AML-193 (cell line): ENCODE data around the gene DNAH1.

Experiments
- DNase-seq, 2 experiments: peaks; one replicate each; lab custom pipeline; 2025; lab: John Stamatoyannopoulos, UW

DNAH1 gene

GRCh38 chr3:52311576-52312119 is 4.5 kb upstream of the DNAH1 start:
- no peak for DNase-seq

GRCh38 chr3:52313188-52313773 is 2.8 kb upstream of the DNAH1 start:
- DNase-seq, result no peak

- DNase-seq, result no peak
Measured at GRCh38 chr3:52313774-52314188, 2.3 kb upstream of the DNAH1 start.

GRCh38 chr3:52314489-52314888 is 1.6 kb upstream of the DNAH1 start:
- DNase-seq, result no peak

- DNase-seq, result no peak
Measured at GRCh38 chr3:52315006-52315405, 1.1 kb upstream of the DNAH1 start.

GRCh38 chr3:52317208-52318000 is 1.3 kb downstream of the DNAH1 start:
- no peak for DNase-seq

GRCh38 chr3:52318186-52318816 is 2.2 kb downstream of the DNAH1 start:
- DNase-seq, result no peak

- DNase-seq, result no peak
Measured at GRCh38 chr3:52319921-52320595, 3.9 kb downstream of the DNAH1 start.

GRCh38 chr3:52321481-52321880 is 5.4 kb downstream of the DNAH1 start:
- no peak for DNase-seq

GRCh38 chr3:52322466-52322865 is 6.3 kb downstream of the DNAH1 start:
- no peak for DNase-seq

GRCh38 chr3:52323526-52324295 is 7.6 kb downstream of the DNAH1 start:
- DNase-seq, result no peak

GRCh38 chr3:52324676-52325075 is 8.6 kb downstream of the DNAH1 start:
- no peak for DNase-seq

- no peak for DNase-seq
Measured at GRCh38 chr3:52325686-52326085, 9.6 kb downstream of the DNAH1 start.

- no peak for DNase-seq
Measured at GRCh38 chr3:52326976-52327375, 10.9 kb downstream of the DNAH1 start.

- no peak for DNase-seq
Measured at GRCh38 chr3:52327486-52328290, 11.6 kb downstream of the DNAH1 start.

GRCh38 chr3:52328536-52329080 is 12.5 kb downstream of the DNAH1 start:
- no peak for DNase-seq

GRCh38 chr3:52330194-52330805 is 14.2 kb downstream of the DNAH1 start:
- DNase-seq, result no peak

- no peak for DNase-seq
Measured at GRCh38 chr3:52331091-52331490, 15.0 kb downstream of the DNAH1 start.

GRCh38 chr3:52331906-52332305 is 15.8 kb downstream of the DNAH1 start:
- DNase-seq, result no peak
